ENCODE data around the gene SAP25.
A peak's percentile ranks its signal among the peaks of the same experiment; 100 is the strongest.
"Not testable (repeated sequence)": the region's sequence is repeated elsewhere in the genome, so short reads cannot be mapped to it uniquely, and the experiment has no call there.

SAP25 gene

GRCh38 chr7:100543586-100543985 lies 30.1 kb downstream of the SAP25 start:
- DNase-seq (ENCODE audit: low read depth) = no peak
- no peak for TF ChIP-seq CTCF (conservative IDR thresholded peaks at IDR 0.05; ENCODE audit: control insufficient read depth, insufficient read depth, low read depth, low read length)

GRCh38 chr7:100541309-100541708 lies 32.4 kb downstream of the SAP25 start:
- DNase-seq (ENCODE audit: low read depth); H3K4me3 ChIP-seq (ENCODE audit: control insufficient read depth, low read depth, low read length): not testable (repeated sequence)

More at GRCh38 chr7:100543586-100543985, 30.1 kb downstream of the SAP25 start:
- no peak overlapping the region for H3K4me3 ChIP-seq (ENCODE audit: control insufficient read depth, low read depth, low read length)

- DNase-seq (ENCODE audit: low read depth) = no peak
- H3K4me3 ChIP-seq (ENCODE audit: control insufficient read depth, low read depth, low read length) = peak overlapping the region; percentile 57
- TF ChIP-seq CTCF (conservative IDR thresholded peaks at IDR 0.05; ENCODE audit: control insufficient read depth, insufficient read depth, low read depth, low read length) = no peak
Measured at GRCh38 chr7:100540073-100540723, 33.5 kb downstream of the SAP25 start.

GRCh38 chr7:100539436-100540006 lies 34.2 kb downstream of the SAP25 start:
- TF ChIP-seq CTCF (conservative IDR thresholded peaks at IDR 0.05; ENCODE audit: control insufficient read depth, insufficient read depth, low read depth, low read length) = no peak
- DNase-seq (ENCODE audit: low read depth) = no peak
- H3K4me3 ChIP-seq (ENCODE audit: control insufficient read depth, low read depth, low read length) = peak overlapping the region; percentile 57

- no peak for TF ChIP-seq CTCF (conservative IDR thresholded peaks at IDR 0.05; ENCODE audit: control insufficient read depth, insufficient read depth, low read depth, low read length)
- DNase-seq (ENCODE audit: low read depth) = peak; percentile 99
- H3K4me3 ChIP-seq (ENCODE audit: control insufficient read depth, low read depth, low read length) = peak within 1 kb of the TSS; percentile 58
Measured at GRCh38 chr7:100538654-100539435, 34.9 kb downstream of the SAP25 start, which contains the start of gene AGFG2. Gene AGFG2 (plus strand): TSS chr7:100539203. CDS start chr7:100539347, 144 bp downstream.

- peak overlapping the region; percentile 58 for H3K4me3 ChIP-seq (ENCODE audit: control insufficient read depth, low read depth, low read length)
- no peak for TF ChIP-seq CTCF (conservative IDR thresholded peaks at IDR 0.05; ENCODE audit: control insufficient read depth, insufficient read depth, low read depth, low read length)
- no peak for DNase-seq (ENCODE audit: low read depth)
Measured at GRCh38 chr7:100538348-100538653, 35.4 kb downstream of the SAP25 start.

- not testable (repeated sequence) for DNase-seq (ENCODE audit: low read depth); H3K4me3 ChIP-seq (ENCODE audit: control insufficient read depth, low read depth, low read length)
Measured at GRCh38 chr7:100536695-100537094, 37.0 kb downstream of the SAP25 start.

GRCh38 chr7:100535982-100536381 lies 37.7 kb downstream of the SAP25 start:
- H3K4me3 ChIP-seq (ENCODE audit: control insufficient read depth, low read depth, low read length); DNase-seq (ENCODE audit: low read depth): not testable (repeated sequence)
